Measurements from ENCODE around the gene NLRC5. TPM values are rescaled to one million over a fixed set of nuclear protein-coding genes. Genes with fewer than 3 reads are reported as not detected.
A peak's percentile ranks its signal among the peaks of the same experiment; 100 is the strongest.

Gene NLRC5
- total RNA-seq, 1 donor = 52.1 TPM

- no peaks in the 10 kb centered on the region for H4K20me1 ChIP-seq (ENCODE audit: insufficient read depth, low read length)
These were observed 47.0 kb downstream of the NLRC5 start for GRCh38 chr16:57036315-57036714.

DNA sequence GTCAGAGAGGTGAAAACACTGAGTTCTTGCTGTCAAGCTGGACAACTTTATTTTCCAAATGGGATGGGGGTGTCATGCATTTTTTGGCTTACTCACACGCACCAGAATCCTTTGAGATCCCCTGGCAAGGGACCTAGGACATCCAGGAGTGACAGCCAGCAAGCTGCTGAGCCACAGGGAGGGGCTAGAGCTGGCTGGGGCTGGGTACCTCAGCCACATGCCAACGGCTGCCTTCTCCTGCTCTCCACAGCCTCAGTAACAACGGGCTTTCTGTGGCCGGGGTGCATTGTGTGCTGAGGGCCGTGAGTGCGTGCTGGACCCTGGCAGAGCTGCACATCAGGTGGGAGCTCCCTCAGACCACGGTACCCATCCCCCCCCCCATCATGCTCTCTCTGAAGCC lies 47.6 kb downstream of the NLRC5 start:
- H3K36me3 ChIP-seq (ENCODE audit: insufficient read depth, low read length) = peaks cover 43% of the 10 kb centered on the region

More at GRCh38 chr16:57036315-57036714, 47.0 kb downstream of the NLRC5 start:
- Histone ChIP-seq H3K4me3 (ENCODE audit: insufficient read depth, low read length) (no peak overlapping the region), H3K36me3 (ENCODE audit: insufficient read depth, low read length) (peaks cover 37% of the 10 kb centered on the region), H3K27me3 (ENCODE audit: insufficient read depth, low read length) (no peaks in the 10 kb centered on the region), H3K79me2 (ENCODE audit: insufficient read depth, low read length) (no peaks in the 10 kb centered on the region), H3K4me1 (ENCODE audit: insufficient read depth, low read length) (peaks cover 25% of the 10 kb centered on the region), H3K4me2 (ENCODE audit: insufficient read depth, low read length) (no peak overlapping the region), H3K27ac (ENCODE audit: low read depth, low read length) (no peak overlapping the region), H3K9me3 (ENCODE audit: low read depth, low read length) (no peaks in the 10 kb centered on the region), H2AFZ (ENCODE audit: low read length) (no peak overlapping the region)
- DNase-seq (ENCODE audit: insufficient read length, low spot score, missing footprints) = no peak
- TF ChIP-seq, protein P1, sequence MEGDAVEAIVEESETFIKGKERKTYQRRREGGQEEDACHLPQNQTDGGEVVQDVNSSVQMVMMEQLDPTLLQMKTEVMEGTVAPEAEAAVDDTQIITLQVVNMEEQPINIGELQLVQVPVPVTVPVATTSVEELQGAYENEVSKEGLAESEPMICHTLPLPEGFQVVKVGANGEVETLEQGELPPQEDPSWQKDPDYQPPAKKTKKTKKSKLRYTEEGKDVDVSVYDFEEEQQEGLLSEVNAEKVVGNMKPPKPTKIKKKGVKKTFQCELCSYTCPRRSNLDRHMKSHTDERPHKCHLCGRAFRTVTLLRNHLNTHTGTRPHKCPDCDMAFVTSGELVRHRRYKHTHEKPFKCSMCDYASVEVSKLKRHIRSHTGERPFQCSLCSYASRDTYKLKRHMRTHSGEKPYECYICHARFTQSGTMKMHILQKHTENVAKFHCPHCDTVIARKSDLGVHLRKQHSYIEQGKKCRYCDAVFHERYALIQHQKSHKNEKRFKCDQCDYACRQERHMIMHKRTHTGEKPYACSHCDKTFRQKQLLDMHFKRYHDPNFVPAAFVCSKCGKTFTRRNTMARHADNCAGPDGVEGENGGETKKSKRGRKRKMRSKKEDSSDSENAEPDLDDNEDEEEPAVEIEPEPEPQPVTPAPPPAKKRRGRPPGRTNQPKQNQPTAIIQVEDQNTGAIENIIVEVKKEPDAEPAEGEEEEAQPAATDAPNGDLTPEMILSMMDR (IDR thresholded peaks at IDR 0.05; ENCODE audit: extremely low read depth, low read depth, low read length) = no peak

GRCh38 chr16:57038166-57038565 lies 48.8 kb downstream of the NLRC5 start:
- H3K27ac ChIP-seq (ENCODE audit: low read depth, low read length) = peak overlapping the region; percentile 40
- TF ChIP-seq, protein P1 (IDR thresholded peaks at IDR 0.05; ENCODE audit: extremely low read depth, low read depth, low read length) = no peak

More for the DNA sequence above, 47.6 kb downstream of the NLRC5 start:
- H4K20me1 ChIP-seq (ENCODE audit: insufficient read depth, low read length) = no peaks in the 10 kb centered on the region
- no peak overlapping the region for H3K4me3 ChIP-seq (ENCODE audit: insufficient read depth, low read length)
- TF ChIP-seq, protein P1 (IDR thresholded peaks at IDR 0.05; ENCODE audit: extremely low read depth, low read depth, low read length) = no peak
- H3K4me2 ChIP-seq (ENCODE audit: insufficient read depth, low read length) = no peak overlapping the region
- no peaks in the 10 kb centered on the region for H3K9me3 ChIP-seq (ENCODE audit: low read depth, low read length)
- no peak overlapping the region for H2AFZ ChIP-seq (ENCODE audit: low read length)
- H3K4me1 ChIP-seq (ENCODE audit: insufficient read depth, low read length) = peaks cover 25% of the 10 kb centered on the region
- H3K27me3 ChIP-seq (ENCODE audit: insufficient read depth, low read length) = no peaks in the 10 kb centered on the region
- H3K79me2 ChIP-seq (ENCODE audit: insufficient read depth, low read length) = no peaks in the 10 kb centered on the region
- H3K27ac ChIP-seq (ENCODE audit: low read depth, low read length) = no peak overlapping the region
- DNase-seq (ENCODE audit: insufficient read length, low spot score, missing footprints) = peak; percentile 65

DNA sequence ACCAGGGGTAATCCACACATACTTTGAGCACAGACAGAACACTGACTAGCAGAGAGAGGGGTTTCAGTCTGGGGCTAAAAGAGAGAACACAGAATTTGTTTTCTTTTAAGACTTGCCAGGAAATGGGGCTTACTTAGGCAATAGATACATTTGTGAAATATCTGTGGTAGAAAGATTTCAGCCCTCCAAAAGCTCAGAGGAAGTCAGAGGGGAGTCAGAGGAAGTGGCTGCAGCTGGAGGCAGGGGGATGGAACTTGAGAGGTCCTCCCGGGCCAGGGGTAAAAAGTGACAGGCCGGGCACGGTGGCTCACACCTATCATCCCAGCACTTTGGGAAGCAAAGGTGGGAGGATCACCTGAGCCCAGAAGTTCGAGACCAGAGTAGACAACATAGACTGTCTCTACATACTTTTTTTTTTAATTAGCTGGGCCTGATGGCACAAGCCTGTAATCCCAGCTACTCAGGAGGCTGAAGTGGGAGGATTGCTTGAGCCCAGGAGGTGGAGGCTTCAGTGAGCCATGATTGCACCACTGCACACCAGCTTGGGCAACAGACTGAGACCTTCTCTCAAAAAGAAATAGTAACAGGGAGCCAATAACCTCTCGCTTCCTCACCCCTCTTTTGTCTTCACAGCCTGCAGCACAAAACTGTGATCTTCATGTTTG lies 49.9 kb downstream of the NLRC5 start:
- peaks cover 52% of the 10 kb centered on the region for H3K36me3 ChIP-seq (ENCODE audit: insufficient read depth, low read length)

More at GRCh38 chr16:57038166-57038565, 48.8 kb downstream of the NLRC5 start:
- peaks cover 25% of the 10 kb centered on the region for H3K4me1 ChIP-seq (ENCODE audit: insufficient read depth, low read length)
- no peak overlapping the region for H3K4me2 ChIP-seq (ENCODE audit: insufficient read depth, low read length)
- H3K9me3 ChIP-seq (ENCODE audit: low read depth, low read length) = no peaks in the 10 kb centered on the region
- peaks cover 50% of the 10 kb centered on the region for H3K36me3 ChIP-seq (ENCODE audit: insufficient read depth, low read length)
- no peaks in the 10 kb centered on the region for H4K20me1 ChIP-seq (ENCODE audit: insufficient read depth, low read length)
- H3K4me3 ChIP-seq (ENCODE audit: insufficient read depth, low read length) = no peak overlapping the region
- no peak for DNase-seq (ENCODE audit: insufficient read length, low spot score, missing footprints)
- H3K27me3 ChIP-seq (ENCODE audit: insufficient read depth, low read length) = no peaks in the 10 kb centered on the region
- H2AFZ ChIP-seq (ENCODE audit: low read length) = no peak overlapping the region
- no peaks in the 10 kb centered on the region for H3K79me2 ChIP-seq (ENCODE audit: insufficient read depth, low read length)

More for the DNA sequence above, 49.9 kb downstream of the NLRC5 start:
- no peak overlapping the region for H2AFZ ChIP-seq (ENCODE audit: low read length)
- H3K27me3 ChIP-seq (ENCODE audit: insufficient read depth, low read length) = no peaks in the 10 kb centered on the region
- H3K79me2 ChIP-seq (ENCODE audit: insufficient read depth, low read length) = no peaks in the 10 kb centered on the region
- H3K4me2 ChIP-seq (ENCODE audit: insufficient read depth, low read length) = no peak overlapping the region
- peak; percentile 85 for DNase-seq (ENCODE audit: insufficient read length, low spot score, missing footprints)
- no peaks in the 10 kb centered on the region for H3K9me3 ChIP-seq (ENCODE audit: low read depth, low read length)
- no peaks in the 10 kb centered on the region for H4K20me1 ChIP-seq (ENCODE audit: insufficient read depth, low read length)
- TF ChIP-seq, protein P1 (IDR thresholded peaks at IDR 0.05; ENCODE audit: extremely low read depth, low read depth, low read length) = no peak
- peaks cover 25% of the 10 kb centered on the region for H3K4me1 ChIP-seq (ENCODE audit: insufficient read depth, low read length)
- no peak overlapping the region for H3K4me3 ChIP-seq (ENCODE audit: insufficient read depth, low read length)
- peak overlapping the region; percentile 7 for H3K27ac ChIP-seq (ENCODE audit: low read depth, low read length)

All from osteoblast (primary cell).